ENCODE data around the gene CFL1. TPM values are rescaled to one million over a fixed set of nuclear protein-coding genes. Genes with fewer than 3 reads are reported as not detected.
A peak's percentile ranks its signal among the peaks of the same experiment; 100 is the strongest.

Gene CFL1
- total RNA-seq, 2 experiments from 2014 or later, result 1,357 to 1,424 TPM

DNA sequence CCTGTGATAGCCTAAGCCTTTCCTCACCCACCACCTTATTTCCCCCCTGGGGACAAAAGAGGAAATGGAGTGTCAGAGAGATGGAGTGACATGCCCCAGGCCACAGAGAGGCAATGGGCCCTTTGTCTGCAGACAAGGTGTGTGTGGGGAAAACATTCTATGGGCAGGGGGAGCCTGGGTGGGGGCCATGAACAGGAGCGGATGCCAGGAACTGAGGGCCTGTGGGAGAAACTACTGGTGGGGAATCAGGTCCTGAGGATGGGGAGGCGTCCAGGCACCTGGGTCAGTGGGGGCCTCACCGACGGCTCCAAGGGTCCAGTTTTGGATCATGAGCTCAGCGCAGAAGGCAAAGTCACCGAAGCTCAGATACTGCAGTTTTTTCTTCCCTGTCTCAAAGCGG is 27.3 kb upstream of the CFL1 start:
- Mint-ChIP-seq H3K4me3 (no peak overlapping the region), H3K4me1 (peaks cover 51% of the 10 kb centered on the region), H3K9me3 (no peaks in the 10 kb centered on the region), H3K27ac (peak overlapping the region; percentile 69), H3K36me3 (peaks cover 16% of the 10 kb centered on the region), H3K27me3 (no peaks in the 10 kb centered on the region)
- POLR2A ChIA-PET, result interaction anchor here (0.7 to 12.3 kb wide), 20 partner anchors 9 to 170 kb away, joined by 3 to 304 read pairs (median 4); partner anchors contain the start of genes CFL1, FOSL1, MUS81 and SART1
- no peak for DNase-seq
- ATAC-seq (ENCODE audit: low read depth), result no peak

- Mint-ChIP-seq H3K4me3 (peak overlapping the region; percentile 19), H3K4me1 (peaks cover 50% of the 10 kb centered on the region), H3K36me3 (peaks cover 16% of the 10 kb centered on the region), H3K27me3 (no peaks in the 10 kb centered on the region), H3K27ac (peak overlapping the region; percentile 69), H3K9me3 (no peaks in the 10 kb centered on the region)
- DNase-seq, result peak; percentile 89
- POLR2A ChIA-PET, result interaction anchor here (0.8 to 12.3 kb wide), 19 partner anchors 9 to 170 kb away, joined by 3 to 304 read pairs (median 6); partner anchors contain the start of genes BANF1, CFL1, EIF1AD and FOSL1
- ATAC-seq (ENCODE audit: low read depth), result peak; percentile 33
Observed at GRCh38 chr11:65884716-65885092, 26.7 kb upstream of the CFL1 start.

GRCh38 chr11:65883786-65884715 is 26.1 kb upstream of the CFL1 start:
- Mint-ChIP-seq H3K9me3 (no peaks in the 10 kb centered on the region), H3K27me3 (no peaks in the 10 kb centered on the region), H3K36me3 (peaks cover 16% of the 10 kb centered on the region), H3K4me3 (no peak overlapping the region), H3K4me1 (peaks cover 50% of the 10 kb centered on the region), H3K27ac (peak overlapping the region; percentile 69)
- ATAC-seq (ENCODE audit: low read depth) (no peak), DNase-seq (no peak)
- POLR2A ChIA-PET, result interaction anchor here (0.9 to 12.3 kb wide), 16 partner anchors 10 to 118 kb away, joined by 3 to 304 read pairs (median 6); partner anchors contain the start of genes BANF1, CFL1, EIF1AD and FOSL1

- Mint-ChIP-seq H3K27ac (peak overlapping the region; percentile 80), H3K27me3 (no peaks in the 10 kb centered on the region), H3K4me3 (no peak overlapping the region), H3K9me3 (no peaks in the 10 kb centered on the region), H3K4me1 (peaks cover 53% of the 10 kb centered on the region), H3K36me3 (peaks cover 15% of the 10 kb centered on the region)
- ATAC-seq (ENCODE audit: low read depth), result no peak
- POLR2A ChIA-PET, result interaction anchor here (1.6 to 12.3 kb wide), 4 partner anchors 9 to 31 kb away, joined by 8 to 304 read pairs (median 14); partner anchors contain the start of genes CFL1 and MUS81
- DNase-seq, result no peak
Observed at GRCh38 chr11:65883058-65883761, 25.2 kb upstream of the CFL1 start.

DNA sequence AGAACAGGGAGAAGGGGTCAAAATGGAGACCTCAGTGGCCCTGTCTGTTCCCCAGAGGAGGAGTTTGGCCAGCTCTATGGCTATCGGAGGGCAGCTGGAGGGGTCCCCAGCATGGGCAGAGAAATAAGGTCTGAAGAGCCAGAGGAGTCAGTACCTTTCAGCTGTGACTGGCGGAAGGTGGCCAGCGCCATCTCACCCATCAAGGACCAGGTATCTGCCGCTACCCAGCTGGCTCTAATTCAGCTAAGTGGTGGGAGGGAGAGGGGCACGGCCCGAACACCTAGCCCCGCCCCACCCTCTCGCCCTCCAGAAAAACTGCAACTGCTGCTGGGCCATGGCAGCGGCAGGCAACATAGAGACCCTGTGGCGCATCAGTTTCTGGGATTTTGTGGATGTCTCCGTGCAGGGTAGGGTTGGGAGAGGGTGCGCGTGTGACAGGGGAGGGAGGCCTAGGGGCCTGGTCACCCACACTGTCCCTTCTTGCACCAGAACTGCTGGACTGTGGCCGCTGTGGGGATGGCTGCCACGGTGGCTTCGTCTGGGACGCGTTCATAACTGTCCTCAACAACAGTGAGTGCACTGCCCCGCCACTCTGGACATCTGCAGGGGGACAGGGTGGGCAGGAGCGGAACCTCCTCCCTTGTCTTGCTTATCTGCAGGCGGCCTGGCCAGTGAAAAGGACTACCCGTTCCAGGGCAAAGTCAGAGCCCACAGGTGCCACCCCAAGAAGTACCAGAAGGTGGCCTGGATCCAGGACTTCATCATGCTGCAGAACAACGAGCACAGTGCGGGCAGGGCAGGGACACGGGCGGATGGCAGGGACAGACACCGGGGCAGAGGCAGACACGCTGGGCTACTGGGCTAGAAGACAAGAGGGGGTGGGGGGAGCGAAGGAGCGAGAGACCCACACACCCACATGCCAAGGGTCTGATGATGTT is 24.4 kb upstream of the CFL1 start:
- DNase-seq, result no peak
- Mint-ChIP-seq H3K36me3 (peaks cover 14% of the 10 kb centered on the region), H3K27ac (peak overlapping the region; percentile 92), H3K4me3 (no peak overlapping the region), H3K9me3 (no peaks in the 10 kb centered on the region), H3K27me3 (no peaks in the 10 kb centered on the region), H3K4me1 (peaks cover 57% of the 10 kb centered on the region)
- POLR2A ChIA-PET, result interaction anchor here (0.5 to 5.9 kb wide), 6 partner anchors 8 to 171 kb away, joined by 3 to 70 read pairs (median 8); partner anchors contain the start of genes CCDC85B, CFL1, FIBP and MUS81
- ATAC-seq (ENCODE audit: low read depth), result no peak

GRCh38 chr11:65880844-65881421 is 23.0 kb upstream of the CFL1 start:
- Mint-ChIP-seq H3K36me3 (peaks cover 9% of the 10 kb centered on the region), H3K4me3 (peak overlapping the region; percentile 87), H3K27me3 (no peaks in the 10 kb centered on the region), H3K27ac (peak overlapping the region; percentile 92), H3K9me3 (no peaks in the 10 kb centered on the region), H3K4me1 (peaks cover 56% of the 10 kb centered on the region)
- DNase-seq (no peak), ATAC-seq (ENCODE audit: low read depth) (peak; percentile 25)
- POLR2A ChIA-PET, result interaction anchor here (0.6 to 5.9 kb wide), 8 partner anchors 9 to 51 kb away, joined by 3 to 70 read pairs (median 6); partner anchors contain the start of genes CCDC85B, CFL1, FIBP and MUS81

DNA sequence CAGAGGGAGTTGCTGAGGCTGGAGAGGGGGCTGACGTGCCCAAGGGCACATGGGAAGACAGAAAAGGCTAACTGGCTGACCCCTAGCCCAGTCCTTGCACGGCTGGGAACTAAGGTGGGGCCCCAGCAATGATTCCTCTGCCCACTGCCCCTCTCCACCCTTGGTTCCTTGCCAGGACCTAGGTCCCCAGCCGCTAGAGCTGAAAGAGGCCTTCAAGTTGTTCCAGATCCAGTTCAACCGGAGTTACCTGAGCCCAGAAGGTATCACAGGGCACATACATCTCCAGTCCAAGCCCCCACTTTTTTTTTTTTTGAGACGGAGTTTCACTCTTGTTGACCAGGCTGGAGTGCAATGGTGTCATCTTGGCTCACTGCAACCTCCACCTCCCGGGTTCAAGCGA is 22.0 kb upstream of the CFL1 start:
- POLR2A ChIA-PET, result interaction anchor here (1.1 to 5.9 kb wide), 7 partner anchors 9 to 52 kb away, joined by 3 to 70 read pairs (median 8); partner anchors contain the start of genes CCDC85B, CFL1, FIBP and MUS81
- Mint-ChIP-seq H3K27ac (peak overlapping the region; percentile 92), H3K27me3 (no peaks in the 10 kb centered on the region), H3K36me3 (peaks cover 6% of the 10 kb centered on the region), H3K4me1 (peaks cover 55% of the 10 kb centered on the region), H3K9me3 (no peaks in the 10 kb centered on the region), H3K4me3 (peak overlapping the region; percentile 87)
- ATAC-seq (ENCODE audit: low read depth) (no peak), DNase-seq (no peak)

- H3K4me3 Mint-ChIP-seq, result peak within 1 kb of the TSS; percentile 87
- H3K27ac Mint-ChIP-seq, result peak within 1 kb of the TSS; percentile 92
- ATAC-seq (ENCODE audit: low read depth) (peak; percentile 60), DNase-seq (peak; percentile 66)
- H3K27me3 Mint-ChIP-seq, result no peaks in the 10 kb centered on the region
- POLR2A ChIA-PET, result interaction anchor here (0.9 to 5.9 kb wide), 8 partner anchors 8 to 53 kb away, joined by 3 to 70 read pairs (median 7); partner anchors contain the start of genes CCDC85B, CFL1, FIBP and MUS81
- no peaks in the 10 kb centered on the region for H3K9me3 Mint-ChIP-seq
- H3K36me3 Mint-ChIP-seq, result peaks cover 6% of the 10 kb centered on the region
- peaks cover 54% of the 10 kb centered on the region for H3K4me1 Mint-ChIP-seq
Observed at GRCh38 chr11:65879617-65880016, 21.6 kb upstream of the CFL1 start, which contains the start of gene CTSW. Gene CTSW (plus strand): TSS chr11:65879837. CDS start chr11:65879855, 18 bp downstream.

- DNase-seq, result peak; percentile 100
- H3K36me3 Mint-ChIP-seq, result no peaks in the 10 kb centered on the region
- H3K4me3 Mint-ChIP-seq, result peak overlapping the region; percentile 77
- no peaks in the 10 kb centered on the region for H3K27me3 Mint-ChIP-seq
- H3K4me1 Mint-ChIP-seq, result peaks cover 33% of the 10 kb centered on the region
- POLR2A ChIA-PET, result interaction anchor here (1.6 to 7.5 kb wide), 4 partner anchors 11 to 21 kb away, joined by 5 to 176 read pairs (median 22); partner anchors contain the start of genes CCDC85B, CFL1, FIBP and MUS81
- H3K9me3 Mint-ChIP-seq, result no peaks in the 10 kb centered on the region
- peak; percentile 85 for ATAC-seq (ENCODE audit: low read depth)
- H3K27ac Mint-ChIP-seq, result peak overlapping the region; percentile 77
Observed at GRCh38 chr11:65873318-65874156, 15.6 kb upstream of the CFL1 start.

DNA sequence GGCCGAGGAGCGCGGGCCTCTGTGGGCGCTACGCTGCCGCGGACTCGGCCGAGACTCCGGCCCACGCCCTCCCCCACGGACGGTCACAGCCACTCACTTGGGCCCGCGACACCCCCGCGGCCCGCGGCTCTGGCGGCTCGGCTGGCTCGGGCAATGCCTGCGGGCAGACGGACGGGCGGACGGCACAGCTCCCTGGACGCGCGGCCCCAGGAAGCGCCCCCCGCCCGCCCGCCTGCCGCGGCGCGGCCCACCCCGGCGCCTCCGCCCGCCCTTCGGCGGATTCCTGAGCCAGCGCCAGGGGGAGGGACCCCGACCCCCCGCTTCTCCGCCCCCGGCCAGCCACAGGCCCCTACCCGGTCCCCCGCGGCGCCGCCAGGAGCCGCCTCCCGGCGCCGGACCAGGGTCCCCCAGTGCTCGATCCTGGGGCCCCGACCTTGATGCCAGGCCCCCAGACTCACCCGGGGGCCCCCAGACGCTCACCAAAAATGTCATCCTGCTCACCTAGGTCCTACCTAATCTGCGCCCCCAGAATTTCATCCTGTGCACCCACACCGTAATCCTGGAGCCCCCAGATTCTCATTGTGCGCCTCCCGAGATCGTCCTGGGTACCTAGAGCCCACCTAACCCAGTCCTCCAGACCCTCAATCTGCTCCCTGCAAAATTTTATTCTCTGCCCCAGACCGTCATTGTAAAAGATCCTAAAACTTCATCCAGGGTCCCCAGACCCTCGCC is 14.8 kb upstream of the CFL1 start, which contains the start of gene EFEMP2:
Gene EFEMP2, minus strand, starts transcription at position 215 of the 732 bp plus-strand sequence. CDS start 446 bp downstream, outside the sequence.
- ATAC-seq (ENCODE audit: low read depth), result no peak
- peaks cover 2% of the 10 kb centered on the region for H3K36me3 Mint-ChIP-seq
- no peak for DNase-seq
- H3K27me3 Mint-ChIP-seq, result no peaks in the 10 kb centered on the region
- peaks cover 28% of the 10 kb centered on the region for H3K4me1 Mint-ChIP-seq
- H3K4me3 Mint-ChIP-seq, result peak within 1 kb of the TSS; percentile 77
- no peaks in the 10 kb centered on the region for H3K9me3 Mint-ChIP-seq
- peak within 1 kb of the TSS; percentile 77 for H3K27ac Mint-ChIP-seq
- POLR2A ChIA-PET, result interaction anchor here (1.5 to 7.5 kb wide), 6 partner anchors 12 to 23 kb away, joined by 3 to 176 read pairs (median 22); partner anchors contain the start of genes CCDC85B, CFL1, FIBP and MUS81
